GM23248 (cell line): ENCODE results near the gene CAMTA1. TPM values are rescaled to one million over a fixed set of nuclear protein-coding genes. Genes with fewer than 3 reads are reported as not detected.

Experiments
- DNase-seq: peaks from one replicate; pipeline ENCODE4 v3.0.0-alpha.2; 2015
- H2AFZ ChIP-seq: fragments of 200-600 bp; sonication (generic); 2 replicates; pipeline ENCODE4 v1.6.1; 2016; ENCODE audit warnings: antibody characterized with exemption
- H3F3A ChIP-seq: fragments of 200-600 bp; sonication (generic); 2 replicates; pipeline ENCODE4 v1.6.1; 2016; ENCODE audit warnings: mild to moderate bottlenecking, antibody characterized with exemption, mixed run types; ENCODE audit not compliant: insufficient read depth
- H3K27ac ChIP-seq: fragments of 200-600 bp; sonication (generic); 2 replicates; pipeline ENCODE4 v1.5.1; 2016; ENCODE audit warnings: mild to moderate bottlenecking
- H3K27me3 ChIP-seq: fragments of 200-600 bp; sonication (generic); replicated peaks from 2 replicates; pipeline ENCODE4 v1.6.1; 2016; ENCODE audit warnings: mild to moderate bottlenecking; ENCODE audit not compliant: insufficient read depth
- H3K36me3 ChIP-seq: fragments of 200-600 bp; sonication (generic); 2 replicates; pipeline ENCODE4 v1.6.1; 2016; ENCODE audit warnings: low read depth, mild to moderate bottlenecking
- H3K4me1 ChIP-seq: fragments of 200-600 bp; sonication (generic); 2 replicates; pipeline ENCODE4 v1.6.1; 2016; ENCODE audit warnings: mild to moderate bottlenecking; ENCODE audit not compliant: insufficient read depth
- H3K4me2 ChIP-seq: fragments of 200-600 bp; sonication (generic); one replicate; pipeline ENCODE4 v1.6.1; 2016; ENCODE audit warnings: mild to moderate bottlenecking; ENCODE audit not compliant: unreplicated experiment
- H3K4me3 ChIP-seq: fragments of 200-600 bp; sonication (generic); 2 replicates; pipeline ENCODE4 v1.5.1; 2016; ENCODE audit warnings: mild to moderate bottlenecking
- H3K79me2 ChIP-seq: fragments of 200-600 bp; sonication (generic); 2 replicates; pipeline ENCODE4 v1.6.1; 2016; ENCODE audit warnings: mild to moderate bottlenecking; ENCODE audit not compliant: insufficient read depth
- H3K9ac ChIP-seq: fragments of 200-600 bp; sonication (generic); 2 replicates; pipeline ENCODE4 v1.6.1; 2016; ENCODE audit warnings: mild to moderate bottlenecking
- H3K9me2 ChIP-seq: fragments of 200-600 bp; sonication (generic); 2 replicates; pipeline ENCODE4 v1.6.1; 2016; ENCODE audit warnings: mixed run types, mild to moderate bottlenecking, moderate library complexity; ENCODE audit not compliant: insufficient read depth
- H3K9me3 ChIP-seq: fragments of 200-600 bp; sonication (generic); one replicate; pipeline ENCODE4 v1.6.1; 2017; ENCODE audit warnings: low read depth
- H4K20me1 ChIP-seq: fragments of 200-600 bp; sonication (generic); 2 replicates; pipeline ENCODE4 v1.6.0; 2016; ENCODE audit not compliant: insufficient read depth
- EZH2 ChIP-seq: fragments of 200-600 bp; sonication (generic); IDR thresholded peaks from 2 replicates; pipeline ENCODE4 v1.6.1; 2018; ENCODE audit warnings: antibody characterized with exemption, mild to moderate bottlenecking; ENCODE audit not compliant: insufficient read depth, poor library complexity, severe bottlenecking
- EZH2phosphoT487 ChIP-seq: fragments of 200-600 bp; sonication (generic); IDR thresholded peaks from 2 replicates; pipeline ENCODE4 v1.6.1; 2018; ENCODE audit warnings: antibody characterized with exemption, moderate library complexity, mild to moderate bottlenecking, low read depth; ENCODE audit not compliant: insufficient read depth
- WGBS, 2 experiments: methylation state at CpG; one replicate each; pipeline ENCODE4 v1.1.6; 2015 to 2017; ENCODE audit warnings: low lambda C conversion rate in 2 of 2, low coverage in 1 of 2; ENCODE audit errors: missing lambda C conversion rate in 2 of 2; 5-methylcytosine and 5-hydroxymethylcytosine counted together
- in situ Hi-C: fragments of 300-500 bp; cut with MboI; formaldehyde crosslinking; loops from 2 replicates; pipeline ENCODE4 v1.15.0; 2020
- polyA plus RNA-seq: library from polyadenylated mRNA; unstranded; fragments of >200 nt; fragmentation: Nextera tagmentation; extraction: Ambion mirVana; gene quantifications from 2 replicates; pipeline ENCODE4 v1.2.1, GENCODE V29; 2016
- total RNA-seq: library from RNA; depleted of rRNA; stranded (reverse); fragments of >200 nt; shearing (Covaris generic); gene quantifications from 2 replicates; pipeline ENCODE4 v1.2.3, GENCODE V29; 2014

CAMTA1 gene
- total and polyA plus RNA-seq, 2 experiments from 2014 or later = 50.1 to 165 TPM

DNA sequence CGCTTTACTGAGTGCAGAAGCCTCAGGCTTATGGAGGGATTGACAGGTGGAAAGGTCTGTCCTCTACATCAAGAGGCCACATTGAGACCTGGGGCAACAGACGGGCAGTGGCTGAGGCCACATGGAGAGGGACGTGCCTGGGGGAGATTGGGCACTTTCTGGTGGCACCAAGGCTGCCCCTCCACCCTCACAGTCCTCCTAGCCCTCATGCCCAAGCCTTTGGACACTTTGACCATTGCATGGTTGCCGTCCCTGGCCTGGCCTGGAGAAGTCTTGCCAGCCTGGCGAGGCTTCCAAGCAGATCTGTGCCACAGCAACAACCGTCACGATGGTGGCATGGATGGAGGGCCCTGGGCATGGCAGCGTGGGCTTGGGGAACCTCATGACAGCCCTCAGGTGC, 793.8 kb downstream of the CAMTA1 start:
- no peaks in the 10 kb centered on the region for H4K20me1 ChIP-seq
- no peak overlapping the region for H3K27ac ChIP-seq
- H3F3A ChIP-seq = no peaks in the 10 kb centered on the region
- 84 to 88% methylated on average over 8 of the region's 8 CpGs for WGBS, 2 experiments
- no peak for DNase-seq
- H3K79me2 ChIP-seq = no peaks in the 10 kb centered on the region
- no peaks in the 10 kb centered on the region for H3K27me3 ChIP-seq
- no peak overlapping the region for H2AFZ ChIP-seq
- H3K4me1 ChIP-seq = peaks cover 12% of the 10 kb centered on the region
- H3K4me3 ChIP-seq = no peak overlapping the region
- H3K4me2 ChIP-seq = no peak overlapping the region
- no peaks in the 10 kb centered on the region for H3K36me3 ChIP-seq
- in situ Hi-C loops = no loop called here
- H3K9me2 ChIP-seq = no peaks in the 10 kb centered on the region
- no peak overlapping the region for H3K9ac ChIP-seq
- TF ChIP-seq EZH2phosphoT487 (no peak), EZH2 (no peak)
- H3K9me3 ChIP-seq = no peaks in the 10 kb centered on the region

DNA sequence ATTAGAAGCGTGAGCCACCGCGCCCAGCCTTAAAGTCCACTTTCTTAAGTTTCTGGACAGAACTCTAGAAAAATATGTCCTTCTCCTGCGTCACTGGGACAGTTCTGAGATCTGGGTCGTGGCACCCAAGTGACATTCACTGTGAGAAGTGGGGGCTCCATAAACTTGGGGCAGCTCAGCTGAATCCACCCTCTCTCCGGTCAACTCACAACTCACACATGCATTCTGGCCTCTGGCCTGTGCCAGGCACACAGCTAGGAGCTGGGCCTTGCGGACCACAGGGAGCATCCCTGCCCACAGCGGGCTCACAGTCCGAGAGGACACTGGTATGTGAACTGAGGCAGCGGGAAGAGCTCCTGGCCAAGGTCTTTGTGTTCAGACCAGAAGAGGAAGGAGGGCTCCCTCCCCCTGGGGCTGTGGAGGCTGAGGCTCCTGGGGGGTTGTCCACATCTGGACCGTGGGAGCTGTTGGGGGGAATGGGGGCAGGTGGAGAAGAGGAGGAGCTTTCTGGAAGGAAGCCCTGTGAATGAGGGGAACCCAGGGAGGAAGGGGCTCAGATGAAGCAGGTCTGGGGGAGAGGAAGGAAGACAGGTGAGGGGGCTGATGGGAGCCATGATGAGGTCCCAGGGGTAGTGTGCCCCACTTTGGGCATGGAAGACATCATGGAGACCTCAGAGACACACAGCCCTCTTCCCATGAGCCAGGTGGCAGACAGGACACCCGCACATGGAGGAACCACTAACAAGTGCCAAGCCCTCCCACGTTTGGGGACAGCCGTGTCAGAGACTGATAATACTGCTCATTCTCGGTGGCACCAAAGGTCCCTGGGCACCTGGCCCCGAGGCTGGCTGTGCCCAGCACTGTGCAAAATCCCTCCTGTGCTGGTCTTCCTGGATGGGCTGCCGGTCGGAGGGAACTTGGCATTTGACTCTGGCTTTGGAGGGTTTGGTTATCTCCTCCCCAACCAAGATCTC, 794.9 kb downstream of the CAMTA1 start:
- Histone ChIP-seq H3K4me1 (peaks cover 12% of the 10 kb centered on the region), H4K20me1 (no peaks in the 10 kb centered on the region), H3F3A (no peaks in the 10 kb centered on the region), H3K4me3 (no peak overlapping the region), H2AFZ (no peak overlapping the region), H3K4me2 (no peak overlapping the region), H3K9me3 (no peaks in the 10 kb centered on the region), H3K9ac (no peak overlapping the region), H3K27me3 (no peaks in the 10 kb centered on the region), H3K36me3 (no peaks in the 10 kb centered on the region), H3K27ac (no peak overlapping the region), H3K79me2 (no peaks in the 10 kb centered on the region), H3K9me2 (no peaks in the 10 kb centered on the region)
- in situ Hi-C loops = no loop called here
- TF ChIP-seq EZH2 = no peak
- TF ChIP-seq EZH2phosphoT487 = no peak
- WGBS, 2 experiments = 85 to 88% methylated on average over 18 of the region's 18 CpGs
- DNase-seq = no peak

GRCh38 chr1:7580923-7581753, 795.9 kb downstream of the CAMTA1 start:
- H3K36me3 ChIP-seq = no peaks in the 10 kb centered on the region
- no peaks in the 10 kb centered on the region for H3K9me2 ChIP-seq
- in situ Hi-C loops = no loop called here
- H3K79me2 ChIP-seq = no peaks in the 10 kb centered on the region
- peaks cover 12% of the 10 kb centered on the region for H3K4me1 ChIP-seq
- no peaks in the 10 kb centered on the region for H3K27me3 ChIP-seq
- H3K4me3 ChIP-seq = no peak overlapping the region
- no peaks in the 10 kb centered on the region for H4K20me1 ChIP-seq
- no peaks in the 10 kb centered on the region for H3F3A ChIP-seq
- no peak overlapping the region for H3K4me2 ChIP-seq
- H3K9me3 ChIP-seq = no peaks in the 10 kb centered on the region
- H2AFZ ChIP-seq = peak overlapping the region; percentile 65
- no peak overlapping the region for H3K27ac ChIP-seq
- peak overlapping the region; percentile 43; the same call in 1 of the 2 replicates for H3K9ac ChIP-seq
- no peak for TF ChIP-seq EZH2phosphoT487
- TF ChIP-seq EZH2 = no peak
- 55 to 60% methylated on average over 18 of the region's 18 CpGs for WGBS, 2 experiments
- DNase-seq = peak; percentile 90

GRCh38 chr1:7581754-7582459, 796.7 kb downstream of the CAMTA1 start:
- TF ChIP-seq EZH2phosphoT487 (no peak), EZH2 (no peak)
- Histone ChIP-seq H2AFZ (no peak overlapping the region), H4K20me1 (no peaks in the 10 kb centered on the region), H3K27me3 (no peaks in the 10 kb centered on the region), H3K9me3 (no peaks in the 10 kb centered on the region), H3K9me2 (no peaks in the 10 kb centered on the region), H3K4me1 (peaks cover 12% of the 10 kb centered on the region), H3F3A (no peaks in the 10 kb centered on the region), H3K27ac (no peak overlapping the region), H3K79me2 (no peaks in the 10 kb centered on the region), H3K9ac (no peak overlapping the region), H3K4me2 (no peak overlapping the region), H3K4me3 (no peak overlapping the region), H3K36me3 (no peaks in the 10 kb centered on the region)
- in situ Hi-C loops = no loop called here
- 31 to 38% methylated on average over 13 of the region's 13 CpGs for WGBS, 2 experiments
- peak; percentile 33 for DNase-seq
